Upper lobe of left lung (tissue), 6 donors: ENCODE results near the gene ACTR5. TPM values are rescaled to one million over a fixed set of nuclear protein-coding genes. Genes with fewer than 3 reads are reported as not detected.

ENCODE experiments used
- ATAC-seq, 2 donors: fragments of 200-7000 bp; cut with Tn5 transposase; one replicate each; pipeline ENCODE4 v1.9.1; 2022; ENCODE audit warnings: mild to moderate bottlenecking in 2 of 2, moderate library complexity in 2 of 2; ENCODE audit not compliant: low FRiP score in 2 of 2
- DNase-seq, 2 donors: peaks; one replicate each; pipeline ENCODE4 v3.0.0-alpha.2; 2019 to 2020
- H3K27ac ChIP-seq, 4 donors: fragments of 200-600 bp; sonication (generic); one replicate each; pipeline ENCODE4 v1.5.1; 2016 to 2019
- H3K27me3 ChIP-seq, 4 donors: fragments of 200-600 bp; sonication (generic); one replicate each; pipeline ENCODE4 v1.5.1; 2017 to 2019
- H3K36me3 ChIP-seq, 4 donors: fragments of 200-600 bp; sonication (generic); one replicate each; pipeline ENCODE4 v1.5.1; 2016 to 2019
- H3K4me1 ChIP-seq, 4 donors: fragments of 200-600 bp; sonication (generic); one replicate each; pipeline ENCODE4 v1.5.1; 2018 to 2019
- H3K4me3 ChIP-seq, 4 donors: fragments of 200-600 bp; sonication (generic); one replicate each; pipeline ENCODE4 v1.5.1; 2017 to 2019; ENCODE audit warnings: mild to moderate bottlenecking in 2 of 4, moderate library complexity in 1 of 4
- H3K9me3 ChIP-seq, 4 donors: fragments of 200-600 bp; sonication (generic); one replicate each; pipeline ENCODE4 v1.5.1; 2018 to 2019
- CTCF ChIP-seq, 6 experiments: fragments of 450-650 bp in 4 of 6; fragments of 200-600 bp in 2 of 6; sonication (generic) in 2 of 6; IDR thresholded peaks; one replicate each; pipeline ENCODE4 v1.5.1; 2016 to 2019; ENCODE audit warnings: antibody characterized with exemption in 6 of 6
- EP300 ChIP-seq, 4 donors: sonication (generic); formaldehyde crosslinking; IDR thresholded peaks; one replicate each; pipeline ENCODE4 v1.5.1; 2017; ENCODE audit warnings: antibody characterized with exemption in 4 of 4, control low read depth in 2 of 4
- POLR2A ChIP-seq, 4 donors: fragments of 450-650 bp; IDR thresholded peaks; one replicate each; pipeline ENCODE4 v1.5.1; 2016 to 2017; ENCODE audit warnings: antibody characterized with exemption in 4 of 4, mild to moderate bottlenecking in 2 of 4
- POLR2AphosphoS5 ChIP-seq, 2 donors: sonication (generic); formaldehyde crosslinking; IDR thresholded peaks; one replicate each; pipeline ENCODE4 v1.5.1; 2017; ENCODE audit warnings: antibody characterized with exemption in 2 of 2
- WGBS, 2 donors: methylation state at CpG; one replicate each; pipeline ENCODE4 v1.1.5; 2017 to 2018; 5-methylcytosine and 5-hydroxymethylcytosine counted together
- total RNA-seq, 6 donors: library from RNA; depleted of rRNA in 4 of 6; stranded (reverse); fragments of >200 nt in 4 of 6; gene quantifications; one replicate each; pipeline versions ENCODE4 v1.1.0 to v1.2.1, GENCODE V29; 2016 to 2021
- donor health status: DM: no; HTN: no; CAD: no; lungs with moderate emphysema.
- donor health status: DM: no; HTN: yes; CAD: no; lungs with severe emphysema.

The ACTR5 gene
- total RNA-seq, 6 donors from 2014 or later: 7.2 to 23.0 (median 8.8) TPM

GRCh38 chr20:38766071-38766470, 17.8 kb downstream of the ACTR5 start:
- H3K27ac ChIP-seq: no peak overlapping the region
- no peaks in the 10 kb centered on the region for H3K4me1 ChIP-seq
- H3K27me3 ChIP-seq: no peaks in the 10 kb centered on the region
- no peak overlapping the region for H3K4me3 ChIP-seq
- TF ChIP-seq CTCF (IDR thresholded peaks at IDR 0.05) (no peak), POLR2A (IDR thresholded peaks at IDR 0.05) (no peak), POLR2AphosphoS5 (IDR thresholded peaks at IDR 0.05) (no peak), EP300 (IDR thresholded peaks at IDR 0.05) (no peak)
- 77 to 79% methylated on average over 4 of the region's 4 CpGs for WGBS, 2 donors
- H3K9me3 ChIP-seq: no peaks in the 10 kb centered on the region
- no peak for ATAC-seq
- H3K36me3 ChIP-seq: peaks cover under 1 to 100% (median 79%) of the 10 kb centered on the region in 4 donors
- DNase-seq: no peak

GRCh38 chr20:38769376-38770295, 21.4 kb downstream of the ACTR5 start:
- no peak for ATAC-seq
- DNase-seq: no peak
- TF ChIP-seq POLR2A (IDR thresholded peaks at IDR 0.05): no peak
- no peak for TF ChIP-seq POLR2AphosphoS5 (IDR thresholded peaks at IDR 0.05)
- no peak for TF ChIP-seq EP300 (IDR thresholded peaks at IDR 0.05)
- no peak for TF ChIP-seq CTCF (IDR thresholded peaks at IDR 0.05)
- H3K4me3 ChIP-seq: no peak overlapping the region
- H3K4me1 ChIP-seq: no peaks in the 10 kb centered on the region
- no peaks in the 10 kb centered on the region for H3K9me3 ChIP-seq
- WGBS, 2 donors: 87 to 93% methylated on average over 13 of the region's 13 CpGs
- H3K27ac ChIP-seq: no peak overlapping the region
- no peaks in the 10 kb centered on the region for H3K27me3 ChIP-seq
- peaks cover 15 to 96% (median 79%) of the 10 kb centered on the region in 4 donors for H3K36me3 ChIP-seq

- no peaks in the 10 kb centered on the region for H3K27me3 ChIP-seq
- DNase-seq: no peak
- TF ChIP-seq POLR2A (IDR thresholded peaks at IDR 0.05): no peak
- TF ChIP-seq POLR2AphosphoS5 (IDR thresholded peaks at IDR 0.05): no peak
- no peak for TF ChIP-seq EP300 (IDR thresholded peaks at IDR 0.05)
- TF ChIP-seq CTCF (IDR thresholded peaks at IDR 0.05): no peak
- WGBS, 2 donors: 96 to 97% methylated on average over 3 of the region's 3 CpGs
- peaks cover 15 to 94% (median 73%) of the 10 kb centered on the region in 4 donors for H3K36me3 ChIP-seq
- no peak overlapping the region for H3K4me3 ChIP-seq
- ATAC-seq: no peak
- H3K27ac ChIP-seq: no peak overlapping the region
- no peaks in the 10 kb centered on the region for H3K9me3 ChIP-seq
- no peaks in the 10 kb centered on the region for H3K4me1 ChIP-seq
Observed at GRCh38 chr20:38770546-38770945, 22.3 kb downstream of the ACTR5 start.

GRCh38 chr20:38770970-38771369, 22.7 kb downstream of the ACTR5 start:
- Histone ChIP-seq H3K4me1 (no peaks in the 10 kb centered on the region), H3K27ac (no peak overlapping the region), H3K36me3 (peaks cover 15 to 90% (median 69%) of the 10 kb centered on the region in 4 donors), H3K27me3 (no peaks in the 10 kb centered on the region), H3K4me3 (no peak overlapping the region), H3K9me3 (no peaks in the 10 kb centered on the region)
- no peak for DNase-seq
- peak in 1 of 2 donors; percentile 61 for ATAC-seq
- TF ChIP-seq CTCF (IDR thresholded peaks at IDR 0.05) (no peak), EP300 (IDR thresholded peaks at IDR 0.05) (no peak), POLR2A (IDR thresholded peaks at IDR 0.05) (no peak), POLR2AphosphoS5 (IDR thresholded peaks at IDR 0.05) (no peak)
- 80 to 84% methylated on average over 1 to 7 of the region's 7 CpGs for WGBS, 2 donors
